Measurements from ENCODE around the gene ACIN1. TPM values are rescaled to one million over a fixed set of nuclear protein-coding genes. Genes with fewer than 3 reads are reported as not detected.

Gene ACIN1
- total and polyA plus RNA-seq, 9 donors = 83.3 to 165 (median 135) TPM

DNA sequence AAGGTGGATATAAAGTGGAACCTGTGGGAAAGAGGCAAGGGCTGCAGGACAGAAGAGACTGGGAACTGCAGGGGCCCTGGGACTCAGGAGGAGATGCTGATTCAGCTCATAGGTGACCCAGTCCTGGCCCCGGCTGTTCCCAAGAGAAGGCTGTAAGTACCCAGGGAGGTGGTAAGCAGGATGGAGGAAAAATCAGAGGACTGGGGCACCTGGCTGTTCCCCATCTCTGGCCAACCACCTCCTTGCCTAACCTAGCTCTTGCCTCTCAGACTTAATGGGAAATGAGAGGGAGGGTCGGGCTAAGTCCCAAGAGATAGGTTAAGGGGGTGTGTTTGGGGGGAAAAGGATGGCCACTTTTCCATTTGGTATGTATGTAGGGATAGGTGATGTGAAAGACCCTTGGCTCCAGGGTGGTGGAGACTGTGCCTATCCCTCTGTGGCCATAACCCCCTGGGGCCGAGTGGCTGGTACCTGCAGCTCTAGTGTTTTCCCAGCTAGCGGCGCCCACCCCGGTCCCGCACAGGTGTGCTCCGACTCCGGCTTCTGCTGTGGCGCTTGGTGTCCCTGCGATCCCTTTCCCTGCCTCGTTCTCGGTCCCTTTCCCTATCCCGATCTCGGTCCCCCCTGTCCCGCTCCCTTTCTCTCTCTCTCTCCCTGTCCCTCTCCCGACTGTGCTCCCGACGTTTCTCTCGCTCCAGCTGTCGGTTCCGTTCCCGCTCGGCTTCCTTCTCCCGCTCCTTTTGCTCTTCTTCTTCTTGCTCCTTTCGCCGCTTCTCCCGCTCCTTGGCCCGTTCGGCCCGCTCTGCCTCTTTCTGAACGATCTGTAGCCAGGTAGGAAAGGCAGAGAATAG lies 36.1 kb downstream of the ACIN1 start:
- DNase-seq = peak in 2 of 5 donors; percentile 36 to 47
- Histone ChIP-seq H3K27me3 (no peaks in the 10 kb centered on the region), H3K4me3 (no peak overlapping the region), H3K4me1 (ENCODE audit: insufficient read depth) (no peaks in the 10 kb centered on the region), H3K9me3 (no peaks in the 10 kb centered on the region), H3K36me3 (peaks cover 1% of the 10 kb centered on the region), H3K27ac (no peak overlapping the region)
- intact Hi-C loops (cut with DNase I) = loop anchor here in 3 of 4 donors (2.0 to 5.0 kb wide), 2 partner anchors 72 to 74 kb away; no protein-coding TSS in a partner anchor
- TF ChIP-seq EP300 (IDR thresholded peaks at IDR 0.05) = no peak
- no peak for TF ChIP-seq POLR2A (IDR thresholded peaks at IDR 0.05)
- TF ChIP-seq, protein P1, sequence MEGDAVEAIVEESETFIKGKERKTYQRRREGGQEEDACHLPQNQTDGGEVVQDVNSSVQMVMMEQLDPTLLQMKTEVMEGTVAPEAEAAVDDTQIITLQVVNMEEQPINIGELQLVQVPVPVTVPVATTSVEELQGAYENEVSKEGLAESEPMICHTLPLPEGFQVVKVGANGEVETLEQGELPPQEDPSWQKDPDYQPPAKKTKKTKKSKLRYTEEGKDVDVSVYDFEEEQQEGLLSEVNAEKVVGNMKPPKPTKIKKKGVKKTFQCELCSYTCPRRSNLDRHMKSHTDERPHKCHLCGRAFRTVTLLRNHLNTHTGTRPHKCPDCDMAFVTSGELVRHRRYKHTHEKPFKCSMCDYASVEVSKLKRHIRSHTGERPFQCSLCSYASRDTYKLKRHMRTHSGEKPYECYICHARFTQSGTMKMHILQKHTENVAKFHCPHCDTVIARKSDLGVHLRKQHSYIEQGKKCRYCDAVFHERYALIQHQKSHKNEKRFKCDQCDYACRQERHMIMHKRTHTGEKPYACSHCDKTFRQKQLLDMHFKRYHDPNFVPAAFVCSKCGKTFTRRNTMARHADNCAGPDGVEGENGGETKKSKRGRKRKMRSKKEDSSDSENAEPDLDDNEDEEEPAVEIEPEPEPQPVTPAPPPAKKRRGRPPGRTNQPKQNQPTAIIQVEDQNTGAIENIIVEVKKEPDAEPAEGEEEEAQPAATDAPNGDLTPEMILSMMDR (IDR thresholded peaks at IDR 0.05) = no peak
- 81 to 85% (median 83%) methylated on average over 32 of the region's 32 CpGs for WGBS, 3 donors

DNA sequence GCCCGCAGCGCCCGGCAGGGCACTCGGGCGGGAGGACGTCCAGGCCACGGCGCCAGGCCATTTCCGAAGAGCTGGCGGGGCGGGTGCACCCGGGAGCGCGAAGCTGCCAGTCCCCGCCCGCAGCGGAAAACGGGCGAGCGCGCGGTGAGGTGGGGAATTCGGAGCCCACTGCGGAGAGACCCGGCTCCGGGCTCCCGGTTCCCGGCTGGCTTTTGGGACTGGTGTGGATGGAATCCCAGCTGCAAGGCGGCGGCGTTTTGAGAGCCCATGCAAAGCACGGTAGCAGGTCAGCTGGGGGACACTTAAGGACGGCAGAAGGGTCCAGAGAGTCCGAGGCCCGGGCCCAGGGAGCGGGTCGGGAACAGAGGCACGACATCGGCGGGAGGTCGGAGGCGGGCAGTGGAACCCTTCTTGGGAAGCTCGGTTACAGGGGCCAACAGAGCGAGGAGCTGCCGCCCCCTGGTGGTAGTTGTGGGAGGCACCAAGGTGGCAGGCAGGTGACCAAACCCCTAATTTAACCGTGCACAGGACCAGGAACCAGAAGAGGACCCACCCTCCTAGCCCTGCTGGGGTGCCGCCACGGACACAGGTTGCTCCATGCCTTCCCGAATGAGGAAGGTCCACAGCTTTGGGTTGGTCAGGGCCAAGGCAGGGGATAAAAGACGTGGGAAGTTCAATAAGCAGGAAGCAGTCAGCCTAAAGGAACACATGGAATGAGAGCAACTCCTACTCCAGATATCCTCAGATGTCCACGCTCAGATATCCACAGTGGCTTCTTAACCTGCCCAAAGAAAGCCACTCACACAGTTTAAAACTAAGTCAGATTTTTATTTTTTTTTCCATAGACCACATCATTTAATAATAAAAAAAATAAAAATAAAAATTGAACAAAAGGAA lies 36.9 kb downstream of the ACIN1 start:
- no peaks in the 10 kb centered on the region for H3K27me3 ChIP-seq
- DNase-seq = peak; percentile 86 to 92 (median 90)
- WGBS, 3 donors = 0 to 1% (median 1%) methylated on average over 34 to 51 of the region's 51 CpGs
- peak overlapping the region; percentile 10 to 45 for H3K27ac ChIP-seq
- no peaks in the 10 kb centered on the region for H3K4me1 ChIP-seq (ENCODE audit: insufficient read depth)
- H3K4me3 ChIP-seq = peak overlapping the region; percentile 54
- intact Hi-C loops (cut with DNase I) = loop anchor here (2.0 to 5.0 kb wide), 3 partner anchors 71 to 73 kb away; no protein-coding TSS in a partner anchor
- no peaks in the 10 kb centered on the region for H3K36me3 ChIP-seq
- TF ChIP-seq POLR2A (IDR thresholded peaks at IDR 0.05) (no peak), EP300 (IDR thresholded peaks at IDR 0.05) (no peak)
- TF ChIP-seq, protein P1 (IDR thresholded peaks at IDR 0.05) = peak; percentile 86 to 95 (median 94)
- no peaks in the 10 kb centered on the region for H3K9me3 ChIP-seq

DNA sequence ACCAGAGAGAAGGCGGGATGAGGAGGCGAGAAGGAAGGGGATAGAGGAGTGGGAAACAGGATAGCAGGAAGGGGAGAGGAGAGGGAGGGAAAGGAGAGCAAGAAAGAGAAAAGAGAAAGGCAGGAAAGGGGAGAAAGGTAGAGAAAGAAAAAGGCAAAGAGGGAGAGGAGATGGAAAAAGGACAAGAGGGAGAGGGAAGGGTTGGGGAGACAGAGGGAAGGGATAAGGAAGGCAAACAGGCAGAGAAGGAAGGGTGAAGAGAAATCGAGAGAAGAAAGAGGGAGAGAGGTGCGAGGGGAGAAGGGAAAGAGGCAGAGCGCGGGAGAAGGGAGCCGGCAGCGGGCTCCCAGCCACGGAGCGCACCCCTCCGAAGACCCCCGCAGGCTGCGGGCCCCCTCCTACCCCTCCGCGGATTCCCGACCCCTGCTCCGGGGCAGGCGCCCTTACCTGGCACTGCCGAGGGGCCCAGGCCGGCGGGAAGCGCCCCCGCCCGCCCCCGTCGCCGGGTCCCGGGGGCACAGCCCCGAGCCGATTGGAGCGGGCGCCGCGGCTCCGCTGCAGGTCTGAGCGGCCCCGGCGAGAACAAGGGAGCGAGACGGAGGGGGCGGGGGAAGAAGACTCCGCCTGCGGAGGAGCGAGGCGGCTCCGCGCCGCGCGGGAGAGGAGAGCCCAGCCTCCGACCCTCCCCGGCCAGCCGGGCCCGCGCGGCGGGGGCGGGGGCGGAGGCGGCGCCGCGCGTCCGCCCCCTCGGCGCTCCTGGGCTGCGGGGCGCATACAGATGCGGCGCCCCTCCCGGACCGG lies 37.8 kb downstream of the ACIN1 start, which contains the start of gene CDH24:
Gene CDH24, minus strand, starts transcription at position 565 of the 801 bp plus-strand sequence. CDS start 1,787 bp downstream, outside the sequence.
- H3K36me3 ChIP-seq = no peaks in the 10 kb centered on the region
- WGBS, 3 donors = 1 to 3% (median 2%) methylated on average over 33 to 73 of the region's 73 CpGs
- H3K9me3 ChIP-seq = no peaks in the 10 kb centered on the region
- H3K4me3 ChIP-seq = peak within 1 kb of the TSS; percentile 54
- H3K4me1 ChIP-seq (ENCODE audit: insufficient read depth) = no peaks in the 10 kb centered on the region
- H3K27ac ChIP-seq = peak within 1 kb of the TSS; percentile 10 to 45
- no peaks in the 10 kb centered on the region for H3K27me3 ChIP-seq
- DNase-seq = peak; percentile 73 to 86 (median 80)
- intact Hi-C loops (cut with DNase I) = loop anchor here in 3 of 4 donors (2.0 to 5.0 kb wide), 2 partner anchors 70 kb away; no protein-coding TSS in a partner anchor
- TF ChIP-seq EP300 (IDR thresholded peaks at IDR 0.05) (no peak), POLR2A (IDR thresholded peaks at IDR 0.05) (no peak)
- TF ChIP-seq, protein P1 (IDR thresholded peaks at IDR 0.05) = no peak

Measured in ovary (tissue), 9 donors.